GM18867 (cell line): ENCODE data around the gene AUTS2.

ENCODE experiments used
- ATAC-seq: cut with Tn5 transposase; IDR thresholded peaks from one replicate; pipeline ENCODE4 v1.9.1; 2021; ENCODE audit warnings: mild to moderate bottlenecking, moderate library complexity; ENCODE audit not compliant: unreplicated experiment

The AUTS2 gene

GRCh38 chr7:70836946-70837345 lies 1238.7 kb downstream of the AUTS2 start:
- ATAC-seq = no peak

DNA sequence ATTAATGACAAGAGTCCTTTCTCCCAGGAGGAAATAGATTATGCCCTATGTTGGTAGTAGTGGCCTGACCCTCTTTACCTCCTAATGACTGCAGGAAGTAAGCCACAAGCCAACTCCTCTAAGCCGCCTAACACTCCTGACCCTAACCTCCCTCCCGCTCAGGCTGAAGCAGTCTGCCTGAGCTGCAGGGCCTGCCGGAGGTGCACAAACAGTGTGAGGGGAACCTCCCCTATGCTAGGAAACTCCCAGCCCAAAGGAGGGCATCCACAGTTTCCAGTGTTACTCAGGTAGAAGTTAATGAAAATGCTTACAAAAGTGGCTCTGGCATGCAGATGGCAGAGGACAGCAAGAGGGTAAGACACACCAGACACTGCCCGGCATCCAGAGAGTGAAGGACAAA lies 1239.3 kb downstream of the AUTS2 start:
- no peak for ATAC-seq

DNA sequence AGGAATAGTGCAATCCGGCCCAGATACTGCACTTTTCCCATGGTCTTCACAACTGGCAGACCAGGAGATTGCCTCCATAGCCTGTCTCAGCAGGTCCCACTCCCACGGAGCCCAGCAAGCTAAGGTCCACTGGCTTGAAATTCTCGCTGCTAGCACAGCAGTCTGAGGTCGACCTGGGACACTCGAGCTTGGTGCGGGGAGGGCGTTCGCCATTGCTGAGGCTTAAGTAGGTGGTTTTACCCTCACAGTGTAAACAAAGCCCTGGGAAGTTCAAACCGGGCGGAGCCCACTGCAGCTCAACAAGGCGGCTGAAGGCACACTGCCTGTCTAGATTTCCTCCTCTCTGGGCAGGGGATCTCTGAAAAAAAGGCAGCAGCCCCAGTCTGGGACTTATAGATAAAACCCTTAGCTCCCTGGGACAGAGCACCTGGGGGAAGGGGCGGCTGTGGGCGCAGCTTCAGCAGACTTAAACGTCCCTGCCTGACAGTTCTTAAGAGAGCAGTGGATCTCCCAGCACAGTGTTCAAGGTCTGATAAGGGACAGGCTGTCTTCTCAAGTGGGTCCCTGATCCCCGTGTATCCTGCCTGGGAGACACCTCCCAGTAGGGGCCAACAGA lies 1240.1 kb downstream of the AUTS2 start:
- no peak for ATAC-seq
